DOHH2 (cell line): ENCODE data around the gene STXBP5L.

ENCODE experiments used
- EZH2phosphoT487 ChIP-seq: fragments of 200-600 bp; sonication (generic); IDR thresholded peaks from 2 replicates; pipeline ENCODE4 v1.6.1; 2017; ENCODE audit warnings: borderline replicate concordance, mild to moderate bottlenecking, antibody characterized with exemption, low read length, moderate library complexity, mixed read lengths
- TF ChIP-seq, protein P1 (sequence below): fragments of 200-600 bp; sonication (generic); IDR thresholded peaks from one replicate; pipeline ENCODE4 v1.5.1; 2014; ENCODE audit warnings: antibody characterized with exemption, mild to moderate bottlenecking, low read depth, low read length; ENCODE audit not compliant: poor library complexity, severe bottlenecking

DNA sequence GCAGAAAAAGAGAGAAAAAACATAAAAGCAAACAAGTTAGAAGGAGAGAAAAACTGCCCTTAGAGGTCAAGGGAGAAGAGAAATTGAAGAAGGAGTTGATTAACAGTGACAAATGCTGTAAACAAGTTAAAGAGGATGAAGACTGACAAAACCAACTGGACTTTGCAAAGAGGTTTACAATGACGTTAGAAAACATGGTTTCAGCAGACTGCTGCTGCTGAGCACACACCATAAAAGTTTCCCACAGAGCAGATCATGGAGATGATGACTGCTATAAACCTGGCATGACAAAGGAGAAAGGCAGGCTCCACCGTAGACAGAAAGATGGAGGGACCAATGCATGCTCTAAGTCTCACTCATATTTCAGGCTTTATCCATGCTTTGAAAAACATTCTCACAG, 559.1 kb downstream of the STXBP5L start:
- TF ChIP-seq, protein P1, sequence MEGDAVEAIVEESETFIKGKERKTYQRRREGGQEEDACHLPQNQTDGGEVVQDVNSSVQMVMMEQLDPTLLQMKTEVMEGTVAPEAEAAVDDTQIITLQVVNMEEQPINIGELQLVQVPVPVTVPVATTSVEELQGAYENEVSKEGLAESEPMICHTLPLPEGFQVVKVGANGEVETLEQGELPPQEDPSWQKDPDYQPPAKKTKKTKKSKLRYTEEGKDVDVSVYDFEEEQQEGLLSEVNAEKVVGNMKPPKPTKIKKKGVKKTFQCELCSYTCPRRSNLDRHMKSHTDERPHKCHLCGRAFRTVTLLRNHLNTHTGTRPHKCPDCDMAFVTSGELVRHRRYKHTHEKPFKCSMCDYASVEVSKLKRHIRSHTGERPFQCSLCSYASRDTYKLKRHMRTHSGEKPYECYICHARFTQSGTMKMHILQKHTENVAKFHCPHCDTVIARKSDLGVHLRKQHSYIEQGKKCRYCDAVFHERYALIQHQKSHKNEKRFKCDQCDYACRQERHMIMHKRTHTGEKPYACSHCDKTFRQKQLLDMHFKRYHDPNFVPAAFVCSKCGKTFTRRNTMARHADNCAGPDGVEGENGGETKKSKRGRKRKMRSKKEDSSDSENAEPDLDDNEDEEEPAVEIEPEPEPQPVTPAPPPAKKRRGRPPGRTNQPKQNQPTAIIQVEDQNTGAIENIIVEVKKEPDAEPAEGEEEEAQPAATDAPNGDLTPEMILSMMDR = no peak
- no peak for TF ChIP-seq EZH2phosphoT487
